H9 (cell line): Measurements from ENCODE around the gene DAB2IP. TPM values are rescaled to one million over a fixed set of nuclear protein-coding genes. Genes with fewer than 3 reads are reported as not detected.

ENCODE experiments used
- DNase-seq: peaks from one replicate; pipeline ENCODE4 v3.0.0-alpha.2; 2017
- H2AFZ ChIP-seq: one replicate; pipeline ENCODE4 v1.6.1; 2013; ENCODE audit warnings: mild to moderate bottlenecking, low read length, control low read depth, moderate library complexity
- H2AK5ac ChIP-seq: 2 replicates; pipeline ENCODE4 v1.6.1; 2013; ENCODE audit warnings: low read length, control low read depth, mixed read lengths; ENCODE audit not compliant: insufficient read length
- H2BK120ac ChIP-seq: one replicate; pipeline ENCODE4 v1.6.1; 2013; ENCODE audit warnings: low read depth, mild to moderate bottlenecking, low read length, control low read depth, inconsistent platforms; ENCODE audit not compliant: poor library complexity, severe bottlenecking
- H2BK12ac ChIP-seq: 2 replicates; pipeline ENCODE4 v1.6.1; 2013; ENCODE audit warnings: low read length, control low read depth, mixed read lengths, low read depth; ENCODE audit not compliant: insufficient read length
- H2BK15ac ChIP-seq: 2 replicates; pipeline ENCODE4 v1.6.1; 2013; ENCODE audit warnings: low read depth, low read length, control low read depth
- H2BK20ac ChIP-seq: one replicate; pipeline ENCODE4 v1.6.1; 2013; ENCODE audit warnings: low read depth, mild to moderate bottlenecking, low read length, control low read depth, inconsistent platforms; ENCODE audit not compliant: poor library complexity, severe bottlenecking
- H2BK5ac ChIP-seq: 2 replicates; pipeline ENCODE4 v1.6.1; 2013; ENCODE audit warnings: low read length, control low read depth, mixed read lengths; ENCODE audit not compliant: insufficient read length
- H3K14ac ChIP-seq: 2 replicates; pipeline ENCODE4 v1.6.1; 2013; ENCODE audit warnings: low read length, control low read depth; ENCODE audit not compliant: insufficient read depth
- H3K18ac ChIP-seq: 2 replicates; pipeline ENCODE4 v1.6.1; 2013; ENCODE audit warnings: low read depth, mild to moderate bottlenecking, mixed read lengths, low read length, control low read depth; ENCODE audit not compliant: insufficient read length
- H3K23ac ChIP-seq: 2 replicates; pipeline ENCODE4 v1.6.1; 2013; ENCODE audit warnings: low read length, control low read depth, mixed read lengths, low read depth; ENCODE audit not compliant: insufficient read length
- H3K23me2 ChIP-seq: 2 replicates; pipeline ENCODE4 v1.6.1; 2013; ENCODE audit warnings: low read depth, mild to moderate bottlenecking, mixed read lengths, low read length, control low read depth; ENCODE audit not compliant: insufficient read length, poor library complexity, severe bottlenecking
- H3K27ac ChIP-seq: 2 replicates; pipeline ENCODE4 v1.5.1; 2013; ENCODE audit warnings: low read length, control low read depth, mixed read lengths, low read depth; ENCODE audit not compliant: insufficient read length
- H3K27me3 ChIP-seq: 2 replicates; pipeline ENCODE4 v1.6.1; 2013; ENCODE audit warnings: low read length, control low read depth, inconsistent platforms; ENCODE audit not compliant: insufficient read depth
- H3K4ac ChIP-seq: 2 replicates; pipeline ENCODE4 v1.6.1; 2013; ENCODE audit warnings: low read depth, mild to moderate bottlenecking, control low read depth, inconsistent platforms, low read length, moderate library complexity
- H3K4me1 ChIP-seq: 2 replicates; pipeline ENCODE4 v1.6.1; 2013; ENCODE audit warnings: low read length, control low read depth, inconsistent platforms; ENCODE audit not compliant: insufficient read depth
- H3K4me2 ChIP-seq: 2 replicates; pipeline ENCODE4 v1.6.1; 2013; ENCODE audit warnings: low read length, control low read depth, mixed read lengths; ENCODE audit not compliant: insufficient read length, insufficient read depth
- H3K56ac ChIP-seq: 2 replicates; pipeline ENCODE4 v1.6.1; 2013; ENCODE audit warnings: low read depth, mild to moderate bottlenecking, mixed read lengths, low read length, control low read depth; ENCODE audit not compliant: insufficient read length
- H3K79me1 ChIP-seq: 2 replicates; pipeline ENCODE4 v1.6.1; 2013; ENCODE audit warnings: low read depth, mild to moderate bottlenecking, moderate library complexity, low read length, control low read depth, inconsistent platforms; ENCODE audit not compliant: insufficient read depth, poor library complexity, severe bottlenecking
- H3K79me2 ChIP-seq: 2 replicates; pipeline ENCODE4 v1.6.1; 2013; ENCODE audit warnings: low read length, control low read depth, inconsistent platforms; ENCODE audit not compliant: insufficient read depth
- H3K9ac ChIP-seq: 2 replicates; pipeline ENCODE4 v1.6.1; 2013; ENCODE audit warnings: low read length, control low read depth, mixed read lengths; ENCODE audit not compliant: insufficient read length; ENCODE audit errors: extremely low read depth
- H3K9me3 ChIP-seq: one replicate; pipeline ENCODE4 v1.6.1; 2013; ENCODE audit warnings: low read depth, low read length, inconsistent platforms; ENCODE audit not compliant: control insufficient read depth
- H3T11ph ChIP-seq: one replicate; pipeline ENCODE4 v1.6.1; 2013; ENCODE audit warnings: mild to moderate bottlenecking, low read length, control low read depth, inconsistent platforms
- H4K20me1 ChIP-seq: one replicate; pipeline ENCODE4 v1.6.1; 2013; ENCODE audit not compliant: control insufficient read depth, insufficient read length, insufficient read depth
- H4K5ac ChIP-seq: 2 replicates; pipeline ENCODE4 v1.6.1; 2013; ENCODE audit warnings: low read depth, mild to moderate bottlenecking, mixed read lengths, low read length, control low read depth; ENCODE audit not compliant: insufficient read length
- H4K8ac ChIP-seq: replicated peaks from 2 replicates; pipeline ENCODE4 v1.6.1; 2013; ENCODE audit warnings: low read length, control low read depth, mixed read lengths, low read depth; ENCODE audit not compliant: insufficient read length
- H4K91ac ChIP-seq: 2 replicates; pipeline ENCODE4 v1.6.1; 2013; ENCODE audit warnings: low read depth, mild to moderate bottlenecking, moderate library complexity, mixed read lengths, low read length, control low read depth; ENCODE audit not compliant: insufficient read length
- H3K27ac Mint-ChIP-seq, 3 experiments: 2 replicates in 2 of 3; 3 replicates in 1 of 3; pipeline ENCODE4 v1.8.0; 2020 to 2021; ENCODE audit warnings: mixed read lengths in 3 of 3, mild to moderate bottlenecking in 1 of 3, moderate library complexity in 1 of 3
- H3K27me3 Mint-ChIP-seq: 2 replicates; pipeline ENCODE4 v1.8.0; 2021; ENCODE audit warnings: low read depth, mild to moderate bottlenecking, moderate library complexity, mixed read lengths
- H3K36me3 Mint-ChIP-seq, 3 experiments: 2 replicates in 2 of 3; 3 replicates in 1 of 3; pipeline ENCODE4 v1.8.0; 2020 to 2021; ENCODE audit warnings: low read depth in 3 of 3, mixed read lengths in 3 of 3; ENCODE audit not compliant: insufficient read depth in 1 of 3
- H3K4me1 Mint-ChIP-seq, 2 experiments: 2 replicates each; pipeline ENCODE4 v1.8.0; 2020; ENCODE audit warnings: mixed read lengths in 2 of 2
- H3K4me3 Mint-ChIP-seq, 2 experiments: 2 replicates in 1 of 2; 3 replicates in 1 of 2; pipeline ENCODE4 v1.8.0; 2020 to 2021; ENCODE audit warnings: mild to moderate bottlenecking in 2 of 2, mixed read lengths in 2 of 2, moderate library complexity in 1 of 2
- H3K9me3 Mint-ChIP-seq, 2 experiments: 2 replicates in 1 of 2; 3 replicates in 1 of 2; pipeline ENCODE4 v1.8.0; 2020; ENCODE audit warnings: mild to moderate bottlenecking in 2 of 2, mixed read lengths in 2 of 2, moderate library complexity in 1 of 2
- CTCF ChIP-seq: fragments of 200-600 bp; sonication (generic); conservative IDR thresholded peaks from 3 replicates; pipeline ENCODE4 v1.8.0; 2021; ENCODE audit warnings: antibody characterized with exemption, mild to moderate bottlenecking
- WGBS: extraction: QIAGEN DNeasy Blood & Tissue Kit; methylation state at CpG from one replicate; pipeline ENCODE4 v1.1.7; 2013; ENCODE audit warnings: missing lambda C conversion rate, low lambda C conversion rate, mixed read lengths; ENCODE audit not compliant: insufficient read length; ENCODE audit errors: extremely low coverage; 5-methylcytosine and 5-hydroxymethylcytosine counted together
- total RNA-seq: library from RNA; stranded (reverse); gene quantifications from 2 replicates; pipeline ENCODE4 v1.2.1, GENCODE V29; 2021

DAB2IP gene
- total RNA-seq, 1 experiment from 2014 or later: 22.6 TPM

- H3K23ac ChIP-seq: no peak overlapping the region
- no peak overlapping the region for H2BK12ac ChIP-seq
- H4K5ac ChIP-seq: no peak overlapping the region
- H3K27me3 ChIP-seq: no peaks in the 10 kb centered on the region
- WGBS: no CpG with 5 or more reads among the region's 4 CpGs
- no peak overlapping the region for H2BK15ac ChIP-seq
- no peak overlapping the region for H2AK5ac ChIP-seq
- no peak overlapping the region for H3K4ac ChIP-seq
- no peak overlapping the region for H2BK20ac ChIP-seq
- H2BK120ac ChIP-seq: no peak overlapping the region
- H4K8ac ChIP-seq: no peak overlapping the region
- H3K23me2 ChIP-seq: peaks cover 10% of the 10 kb centered on the region
- no peak overlapping the region for H3K14ac ChIP-seq
- TF ChIP-seq CTCF: no peak
- H3K9me3 ChIP-seq: no peaks in the 10 kb centered on the region
- H3K79me2 ChIP-seq: no peaks in the 10 kb centered on the region
- H3K27ac Mint-ChIP-seq: no peak overlapping the region
- peaks cover 9% of the 10 kb centered on the region for H3K79me1 ChIP-seq
- H4K20me1 ChIP-seq: no peaks in the 10 kb centered on the region
- DNase-seq: no peak
- no peak overlapping the region for H3T11ph ChIP-seq
- no peak overlapping the region for H3K18ac ChIP-seq
- H3K4me1 Mint-ChIP-seq: peaks cover 43 to 45% of the 10 kb centered on the region in 2 experiments
- H4K91ac ChIP-seq: no peak overlapping the region
- H3K27me3 Mint-ChIP-seq: peaks cover 10% of the 10 kb centered on the region
- no peak overlapping the region for H3K4me3 Mint-ChIP-seq
- no peaks in the 10 kb centered on the region; a peak in 1 of 7 replicates for H3K36me3 Mint-ChIP-seq
- H3K9me3 Mint-ChIP-seq: no peaks in the 10 kb centered on the region
- no peak overlapping the region for H2AFZ ChIP-seq
- peaks cover 13% of the 10 kb centered on the region; the same call in 1 of the 2 replicates for H3K4me1 ChIP-seq
- H3K27ac ChIP-seq: no peak overlapping the region
- H3K9ac ChIP-seq: no peak overlapping the region
- H2BK5ac ChIP-seq: no peak overlapping the region
- H3K56ac ChIP-seq: no peak overlapping the region
- H3K4me2 ChIP-seq: no peak overlapping the region
Measured at GRCh38 chr9:121732886-121733285, 81.5 kb downstream of the DAB2IP start.
